Neural crest cell (in vitro differentiated cells): Measurements from ENCODE around the gene SNCAIP. TPM values are rescaled to one million over a fixed set of nuclear protein-coding genes. Genes with fewer than 3 reads are reported as not detected.

Experiments used
- DNase-seq: peaks from one replicate; pipeline ENCODE4 v3.0.0; 2021; ENCODE audit warnings: low read depth, mixed read lengths, low spot score
- H3K27ac Mint-ChIP-seq: one replicate; pipeline ENCODE4 v1.8.0; 2021; ENCODE audit warnings: mild to moderate bottlenecking, mixed read lengths; ENCODE audit not compliant: unreplicated experiment
- H3K27me3 Mint-ChIP-seq: 2 replicates; pipeline ENCODE4 v1.8.0; 2021; ENCODE audit warnings: low read depth, mild to moderate bottlenecking, mixed read lengths
- H3K36me3 Mint-ChIP-seq: 2 replicates; pipeline ENCODE4 v1.8.0; 2021; ENCODE audit warnings: low read depth, mild to moderate bottlenecking, mixed read lengths
- H3K4me1 Mint-ChIP-seq: 2 replicates; pipeline ENCODE4 v1.8.0; 2021; ENCODE audit warnings: mixed read lengths
- H3K4me3 Mint-ChIP-seq: one replicate; pipeline ENCODE4 v1.8.0; 2021; ENCODE audit warnings: mild to moderate bottlenecking, mixed read lengths
- H3K9me3 Mint-ChIP-seq: 2 replicates; pipeline ENCODE4 v1.8.0; 2021; ENCODE audit warnings: mixed read lengths
- total RNA-seq: library from RNA; stranded (reverse); gene quantifications from 2 replicates; pipeline ENCODE4 v1.2.1, GENCODE V29; 2021
- TF ChIP-seq, protein P1 (sequence below): fragments of 200-600 bp; sonication (generic); conservative IDR thresholded peaks from 2 replicates; pipeline ENCODE4 v1.5.0; 2021; ENCODE audit warnings: antibody characterized with exemption, mild to moderate bottlenecking

SNCAIP gene
- total RNA-seq, 1 donor from 2014 or later, result 10.2 TPM

GRCh38 chr5:122295138-122295537 lies 16.9 kb upstream of the SNCAIP start:
- Mint-ChIP-seq H3K27me3 (peaks cover 5% of the 10 kb centered on the region), H3K36me3 (no peaks in the 10 kb centered on the region), H3K27ac (no peak overlapping the region), H3K4me3 (no peak overlapping the region), H3K9me3 (peaks cover 7% of the 10 kb centered on the region), H3K4me1 (no peaks in the 10 kb centered on the region)
- TF ChIP-seq, protein P1, sequence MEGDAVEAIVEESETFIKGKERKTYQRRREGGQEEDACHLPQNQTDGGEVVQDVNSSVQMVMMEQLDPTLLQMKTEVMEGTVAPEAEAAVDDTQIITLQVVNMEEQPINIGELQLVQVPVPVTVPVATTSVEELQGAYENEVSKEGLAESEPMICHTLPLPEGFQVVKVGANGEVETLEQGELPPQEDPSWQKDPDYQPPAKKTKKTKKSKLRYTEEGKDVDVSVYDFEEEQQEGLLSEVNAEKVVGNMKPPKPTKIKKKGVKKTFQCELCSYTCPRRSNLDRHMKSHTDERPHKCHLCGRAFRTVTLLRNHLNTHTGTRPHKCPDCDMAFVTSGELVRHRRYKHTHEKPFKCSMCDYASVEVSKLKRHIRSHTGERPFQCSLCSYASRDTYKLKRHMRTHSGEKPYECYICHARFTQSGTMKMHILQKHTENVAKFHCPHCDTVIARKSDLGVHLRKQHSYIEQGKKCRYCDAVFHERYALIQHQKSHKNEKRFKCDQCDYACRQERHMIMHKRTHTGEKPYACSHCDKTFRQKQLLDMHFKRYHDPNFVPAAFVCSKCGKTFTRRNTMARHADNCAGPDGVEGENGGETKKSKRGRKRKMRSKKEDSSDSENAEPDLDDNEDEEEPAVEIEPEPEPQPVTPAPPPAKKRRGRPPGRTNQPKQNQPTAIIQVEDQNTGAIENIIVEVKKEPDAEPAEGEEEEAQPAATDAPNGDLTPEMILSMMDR, result peak; percentile 43
- DNase-seq, result no peak

- Mint-ChIP-seq H3K9me3 (peaks cover 7% of the 10 kb centered on the region), H3K36me3 (no peaks in the 10 kb centered on the region), H3K27me3 (peaks cover 5% of the 10 kb centered on the region), H3K27ac (no peak overlapping the region), H3K4me1 (no peaks in the 10 kb centered on the region), H3K4me3 (no peak overlapping the region)
- DNase-seq, result no peak
- TF ChIP-seq, protein P1, result no peak
These were observed 15.2 kb upstream of the SNCAIP start for GRCh38 chr5:122296871-122297270.

DNA sequence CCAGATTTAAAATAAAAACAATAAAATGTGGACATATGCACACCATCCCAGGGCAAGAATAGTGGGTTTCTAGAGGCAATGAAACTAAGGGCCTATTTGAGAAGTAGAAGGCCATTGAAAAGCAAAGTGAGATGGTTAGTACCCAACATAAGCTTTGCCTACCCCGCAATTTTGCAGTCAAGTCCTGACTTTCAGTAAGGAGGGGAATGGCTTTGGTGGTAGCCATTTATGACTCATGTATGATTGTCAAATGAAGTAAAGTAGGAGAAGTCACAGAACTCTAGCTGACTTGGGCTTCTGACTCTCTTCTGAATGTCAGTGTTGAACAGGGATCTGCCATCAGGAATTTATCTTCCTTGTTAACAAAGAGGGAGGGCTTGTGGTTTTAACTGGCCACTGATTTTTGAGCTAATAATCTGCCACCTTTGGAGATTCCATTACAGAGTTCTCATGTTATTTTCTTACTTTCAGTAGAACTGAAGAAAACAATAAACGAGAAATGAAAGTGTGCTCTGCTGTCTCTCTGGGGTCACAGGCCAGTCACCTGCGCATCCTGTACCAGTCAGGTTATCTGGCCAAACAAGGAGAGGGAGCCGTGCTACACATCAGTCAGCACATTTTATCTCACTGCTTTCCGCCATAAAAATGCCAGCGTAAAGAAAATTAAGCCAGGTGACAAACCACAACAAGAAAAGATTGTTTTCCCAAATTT lies 14.3 kb upstream of the SNCAIP start:
- no peak overlapping the region for H3K4me3 Mint-ChIP-seq
- H3K27me3 Mint-ChIP-seq, result peaks cover 5% of the 10 kb centered on the region
- DNase-seq, result no peak
- H3K9me3 Mint-ChIP-seq, result peaks cover 7% of the 10 kb centered on the region
- H3K27ac Mint-ChIP-seq, result no peak overlapping the region
- TF ChIP-seq, protein P1, result no peak
- H3K4me1 Mint-ChIP-seq, result no peaks in the 10 kb centered on the region
- H3K36me3 Mint-ChIP-seq, result no peaks in the 10 kb centered on the region

DNA sequence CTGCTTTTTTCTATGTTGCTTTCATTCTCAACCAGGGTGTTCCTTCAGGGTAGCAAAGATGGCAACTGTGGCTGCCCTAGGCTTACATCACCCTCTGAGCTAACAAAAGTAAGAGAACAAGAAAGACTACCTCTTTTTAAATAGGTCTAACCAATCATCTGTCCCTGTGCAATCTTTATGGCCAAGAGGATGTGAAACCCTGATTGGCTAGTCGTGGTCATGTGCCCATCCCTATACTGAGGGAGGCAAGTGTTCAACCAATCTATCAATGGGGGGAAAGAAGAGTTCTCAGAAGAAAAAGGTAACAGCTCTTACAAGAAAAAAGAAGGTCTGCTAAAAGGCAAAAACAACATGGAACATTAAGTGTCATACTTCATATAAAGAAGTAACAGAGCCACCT lies 11.7 kb upstream of the SNCAIP start:
- TF ChIP-seq, protein P1, result no peak
- H3K4me1 Mint-ChIP-seq, result no peaks in the 10 kb centered on the region
- H3K9me3 Mint-ChIP-seq, result no peaks in the 10 kb centered on the region
- no peak overlapping the region for H3K4me3 Mint-ChIP-seq
- no peak overlapping the region for H3K27ac Mint-ChIP-seq
- DNase-seq, result no peak
- no peaks in the 10 kb centered on the region for H3K36me3 Mint-ChIP-seq
- peaks cover 6% of the 10 kb centered on the region for H3K27me3 Mint-ChIP-seq

- Mint-ChIP-seq H3K36me3 (no peaks in the 10 kb centered on the region), H3K27ac (no peak overlapping the region), H3K9me3 (no peaks in the 10 kb centered on the region), H3K27me3 (peaks cover 6% of the 10 kb centered on the region), H3K4me3 (no peak overlapping the region), H3K4me1 (no peaks in the 10 kb centered on the region)
- TF ChIP-seq, protein P1, result no peak
- no peak for DNase-seq
These were observed 11.0 kb upstream of the SNCAIP start for GRCh38 chr5:122301016-122301415.
